HG03025 (cell line): ENCODE results near the gene NEURL4.
"Not testable (repeated sequence)": the region's sequence is repeated elsewhere in the genome, so short reads cannot be mapped to it uniquely, and the experiment has no call there.

Source experiments
- ATAC-seq: cut with Tn5 transposase; IDR thresholded peaks from one replicate; pipeline ENCODE4 v1.9.1; 2021; ENCODE audit warnings: mild to moderate bottlenecking, moderate library complexity; ENCODE audit not compliant: unreplicated experiment, low FRiP score

NEURL4 gene

DNA sequence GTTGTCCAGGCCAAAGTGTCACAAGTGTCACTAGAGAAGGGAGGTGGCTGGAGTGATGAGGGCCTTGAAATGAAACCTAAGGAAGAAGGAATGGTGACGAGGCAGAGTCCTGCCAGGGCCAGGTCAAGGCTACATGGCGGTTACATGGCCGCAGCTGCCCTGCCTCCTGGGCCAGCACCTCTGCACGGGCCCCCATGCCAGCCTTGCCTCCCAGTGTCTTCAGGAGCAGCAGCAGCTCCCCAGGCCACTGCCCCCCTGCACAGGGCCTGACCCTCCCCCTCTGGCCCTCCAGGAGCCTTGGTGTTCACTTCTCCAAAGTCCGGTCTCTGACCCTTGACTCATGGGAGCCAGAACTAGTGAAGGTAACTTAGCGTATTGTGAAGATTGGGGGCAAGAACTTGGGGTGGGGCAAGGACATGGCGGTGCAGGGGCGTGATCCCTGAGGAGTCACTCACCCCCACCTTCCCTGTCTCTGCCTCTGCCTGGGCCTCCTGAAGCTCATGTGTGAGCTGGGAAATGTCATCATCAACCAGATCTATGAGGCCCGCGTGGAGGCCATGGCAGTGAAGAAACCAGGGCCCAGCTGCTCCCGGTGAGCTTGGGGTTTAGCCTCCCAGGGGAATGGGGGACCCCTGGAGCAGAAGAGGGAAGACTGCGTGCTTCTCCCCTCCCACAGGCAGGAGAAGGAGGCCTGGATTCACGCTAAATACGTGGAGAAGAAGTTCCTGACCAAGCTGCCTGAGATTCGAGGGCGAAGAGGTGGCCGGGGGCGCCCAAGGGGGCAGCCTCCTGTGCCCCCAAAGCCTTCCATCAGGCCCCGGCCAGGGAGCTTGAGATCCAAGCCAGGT, 18.7 kb upstream of the NEURL4 start:
- ATAC-seq: no peak

DNA sequence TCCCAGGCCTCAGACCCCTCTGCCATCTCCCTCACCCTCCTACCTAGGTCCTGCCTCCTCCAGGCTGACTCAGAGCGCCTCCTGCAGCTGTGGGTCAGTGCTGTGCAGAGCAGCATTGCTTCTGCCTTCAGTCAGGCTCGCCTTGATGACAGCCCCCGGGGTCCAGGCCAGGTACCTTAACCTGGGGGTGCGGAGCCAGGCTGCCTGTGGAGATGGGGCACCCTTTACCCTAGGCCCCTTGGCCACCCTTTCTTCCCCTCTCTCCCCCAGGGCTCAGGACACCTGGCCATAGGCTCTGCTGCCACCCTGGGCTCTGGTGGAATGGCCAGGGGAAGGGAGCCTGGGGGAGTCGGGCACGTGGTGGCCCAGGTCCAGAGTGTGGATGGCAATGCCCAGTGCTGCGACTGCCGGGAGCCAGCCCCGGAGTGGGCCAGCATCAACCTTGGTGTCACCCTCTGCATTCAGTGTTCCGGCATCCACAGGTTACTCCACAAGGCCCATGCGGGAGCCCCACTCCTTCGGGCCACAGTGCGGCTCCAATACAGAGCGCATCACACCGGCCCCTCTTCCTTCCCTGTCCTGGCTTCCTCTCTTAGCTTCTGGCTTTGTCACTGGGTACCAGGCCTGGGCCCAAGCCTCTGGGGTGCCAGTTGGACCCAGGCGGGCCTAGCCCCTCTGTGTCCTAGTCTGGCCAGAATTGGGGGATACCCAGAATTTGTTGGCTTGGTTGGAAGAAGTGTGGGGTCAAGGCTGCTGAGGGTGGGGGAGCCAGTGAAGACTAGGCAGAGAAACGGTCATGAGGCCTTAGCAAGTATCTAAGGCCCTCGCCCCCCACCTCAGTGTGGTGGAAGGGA, 17.9 kb upstream of the NEURL4 start:
- no peak for ATAC-seq

DNA sequence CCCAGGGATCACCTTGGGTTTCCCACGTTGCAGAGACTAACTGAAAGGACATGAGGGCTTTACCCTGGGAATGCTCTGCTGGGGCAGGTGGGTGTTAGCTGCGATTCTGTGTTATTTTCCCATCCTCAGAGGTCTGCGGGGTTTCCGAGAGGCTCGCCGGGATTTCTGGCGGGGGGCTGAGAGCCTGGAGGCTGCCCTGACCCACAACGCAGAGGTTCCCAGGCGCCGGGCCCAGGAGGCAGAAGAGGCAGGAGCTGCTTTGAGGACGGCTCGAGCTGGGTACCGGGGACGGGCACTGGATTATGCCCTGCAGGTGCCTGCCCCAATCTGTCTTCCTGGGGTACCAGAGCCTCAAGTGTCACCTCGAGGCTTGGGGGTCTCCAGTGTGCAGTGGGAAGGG, 14.1 kb upstream of the NEURL4 start:
- no peak for ATAC-seq

DNA sequence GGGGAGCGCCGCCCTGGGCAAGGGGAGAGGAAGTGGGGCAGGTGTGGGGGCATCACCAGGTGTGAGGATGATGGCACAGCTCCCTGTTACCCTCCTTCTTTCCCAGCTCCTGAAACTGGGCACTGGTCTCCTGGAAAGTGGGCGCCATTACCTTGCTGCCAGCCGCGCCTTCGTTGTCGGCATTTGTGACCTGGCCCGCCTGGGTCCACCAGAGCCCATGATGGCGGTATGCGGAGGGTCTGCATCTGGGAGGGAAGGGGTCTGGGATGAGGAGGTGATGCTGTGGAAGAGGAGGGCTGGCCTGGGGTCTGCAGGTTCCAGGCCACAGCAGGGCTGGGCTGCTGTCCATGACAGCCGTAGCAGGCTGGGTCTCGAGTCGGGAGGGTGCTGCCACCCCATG, 12.7 kb upstream of the NEURL4 start:
- no peak for ATAC-seq

DNA sequence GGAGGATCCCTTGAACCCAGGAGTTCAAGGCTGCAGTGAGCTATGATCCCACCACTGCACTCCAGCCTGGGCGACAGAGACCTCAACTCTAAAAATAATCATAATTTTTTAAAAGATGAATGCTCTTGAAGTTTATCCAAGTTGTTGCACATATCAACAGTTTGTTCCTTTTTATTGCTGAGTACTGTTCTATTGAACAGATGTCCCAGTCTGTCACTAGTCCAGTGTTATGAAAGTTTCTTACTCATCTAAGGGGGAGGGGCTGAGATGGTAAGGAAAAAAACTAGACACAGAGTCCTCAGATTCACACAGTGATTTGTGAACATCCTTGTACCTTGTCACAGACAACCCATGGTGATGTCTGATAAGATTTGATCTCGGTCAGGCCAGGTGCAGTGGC, 11.0 kb upstream of the NEURL4 start:
- no peak for ATAC-seq

DNA sequence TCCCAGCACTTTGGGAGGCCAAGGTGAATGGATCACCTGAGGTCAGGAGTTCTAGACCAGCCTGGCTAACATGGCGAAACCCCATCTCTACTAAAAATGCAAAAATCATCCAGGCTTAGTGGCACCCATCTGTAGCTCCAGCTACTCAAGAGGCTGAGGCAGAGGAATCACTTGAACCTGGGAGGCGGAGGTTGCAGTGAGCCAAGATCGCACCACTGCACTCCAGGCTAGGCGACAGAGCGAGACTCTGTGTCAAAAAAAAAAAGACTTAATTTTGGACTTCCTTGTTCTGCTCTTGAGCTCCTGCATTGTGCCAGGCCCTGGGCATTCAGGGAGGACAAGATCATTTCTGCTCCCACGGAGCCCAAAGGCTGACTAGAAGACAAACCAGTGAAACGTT, 8.5 kb upstream of the NEURL4 start:
- not testable (repeated sequence) for ATAC-seq

DNA sequence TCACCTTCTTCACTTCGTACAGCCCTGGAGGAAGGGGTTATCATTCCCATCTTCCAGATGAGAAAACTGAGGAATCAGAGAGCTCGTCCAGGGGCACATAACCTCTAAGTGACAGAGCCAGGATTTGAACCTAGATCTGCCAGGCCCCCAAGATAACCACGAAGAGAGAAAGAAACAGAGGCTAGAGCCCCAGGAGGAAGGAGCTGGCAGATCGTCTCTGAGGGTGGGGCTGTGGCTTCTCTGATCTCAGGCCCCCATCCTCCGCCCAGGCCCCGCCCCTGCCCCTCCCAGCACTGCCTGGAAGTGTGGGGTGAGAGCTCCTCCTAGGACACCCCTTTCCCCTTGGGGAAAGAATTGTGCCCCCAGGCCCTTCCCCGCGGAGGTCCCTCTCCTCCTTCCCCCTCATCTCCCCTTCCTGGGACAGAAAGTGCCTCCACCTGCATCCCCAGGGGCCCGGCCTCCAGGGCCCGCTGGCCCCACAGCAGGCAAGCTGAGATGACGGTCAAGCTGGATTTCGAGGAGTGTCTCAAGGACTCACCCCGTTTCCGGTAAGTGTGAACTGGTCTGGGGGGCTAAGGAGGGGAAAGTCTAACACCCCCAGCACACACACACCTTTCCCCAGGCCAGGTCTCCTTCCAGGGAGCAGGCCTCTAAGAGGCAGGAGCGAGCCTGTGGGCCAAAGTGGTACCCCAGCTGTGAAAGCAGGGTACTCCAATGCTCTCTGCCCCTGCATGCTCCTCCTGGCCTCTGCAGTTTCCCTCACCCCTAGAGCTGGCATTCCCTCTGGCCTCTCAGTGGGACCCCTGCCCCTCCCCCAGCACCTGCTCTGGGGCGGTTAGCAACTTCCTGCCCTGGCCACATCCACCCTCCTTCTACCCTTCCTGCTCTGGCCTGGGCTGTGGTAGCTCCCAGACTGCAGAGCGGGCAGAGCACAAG, 7.4 kb upstream of the NEURL4 start, which contains the start of gene ACAP1:
ACAP1 (plus strand) TSS at position 290 of the 936 bp plus-strand sequence; CDS start at position 496, 206 bp downstream.
- no peak for ATAC-seq

DNA sequence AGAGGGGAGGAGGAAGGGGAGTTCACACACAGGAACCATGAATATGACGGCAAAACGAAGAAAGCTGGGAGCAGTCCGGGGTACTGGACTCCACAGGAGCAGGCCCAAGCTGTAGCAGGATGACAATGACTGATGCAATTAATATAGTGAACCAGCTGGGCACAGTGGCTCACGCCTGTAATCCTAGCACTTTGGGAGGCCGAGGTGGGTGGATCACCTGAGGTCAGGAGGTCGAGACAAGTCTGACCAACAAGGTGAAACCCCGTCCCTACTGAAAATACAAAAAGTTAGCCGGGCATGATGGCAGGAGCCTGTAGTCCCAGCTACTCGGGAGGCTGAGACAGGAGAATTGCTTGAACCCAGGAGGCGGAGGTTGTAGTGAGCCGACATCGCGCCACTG, 6.6 kb upstream of the NEURL4 start:
- ATAC-seq: not testable (repeated sequence)

DNA sequence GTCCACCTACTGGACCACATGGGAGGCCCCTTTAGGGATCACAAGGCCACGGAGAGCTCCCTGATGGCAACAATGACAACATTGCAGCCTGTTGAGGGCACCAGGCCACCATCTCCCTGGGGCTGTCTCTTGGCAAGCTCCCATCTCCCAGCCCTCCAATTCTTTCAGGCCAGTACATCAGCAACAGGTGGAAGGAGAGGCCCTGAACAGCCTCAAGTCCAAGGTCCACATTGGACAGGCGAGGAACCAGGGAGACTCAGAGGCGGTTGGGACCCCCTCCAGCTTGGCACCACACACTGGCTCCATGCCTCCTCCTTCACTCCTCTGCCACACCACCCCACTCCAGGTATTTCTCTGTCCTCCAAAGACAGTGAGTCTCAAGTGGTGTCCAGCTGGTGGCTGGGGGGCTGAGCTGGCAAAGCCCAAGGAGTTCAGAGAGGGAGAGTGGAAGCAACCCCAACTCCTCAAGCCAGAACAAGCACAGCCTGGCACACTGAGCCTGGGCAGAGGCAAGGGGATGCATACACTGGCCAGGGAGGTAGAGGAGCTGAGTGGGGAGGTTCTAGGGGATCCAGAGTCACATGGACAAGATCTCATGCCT, 5.9 kb upstream of the NEURL4 start:
- no peak for ATAC-seq

DNA sequence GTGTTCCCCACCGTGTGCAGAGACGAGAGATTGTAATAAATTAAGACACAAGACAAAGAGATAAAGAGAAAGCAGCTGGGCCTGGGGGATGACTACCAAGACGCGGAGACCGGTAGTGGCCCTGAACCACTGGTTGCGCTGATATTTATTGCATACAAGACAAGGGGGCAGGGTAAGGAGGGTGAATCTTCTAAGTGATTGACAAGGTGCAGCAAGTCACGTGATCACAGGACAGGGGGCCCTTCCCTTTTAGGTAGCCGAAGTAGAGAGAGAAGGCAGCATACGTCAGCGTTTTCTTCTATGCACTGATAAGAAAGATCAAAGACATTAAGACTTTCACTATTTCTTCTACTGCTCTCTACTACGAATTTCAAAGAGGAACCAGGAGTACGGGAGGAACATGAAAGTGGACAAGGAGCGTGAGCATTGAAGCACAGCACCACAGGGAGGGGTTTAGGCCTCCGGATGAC, 3.5 kb upstream of the NEURL4 start:
- not testable (repeated sequence) for ATAC-seq

DNA sequence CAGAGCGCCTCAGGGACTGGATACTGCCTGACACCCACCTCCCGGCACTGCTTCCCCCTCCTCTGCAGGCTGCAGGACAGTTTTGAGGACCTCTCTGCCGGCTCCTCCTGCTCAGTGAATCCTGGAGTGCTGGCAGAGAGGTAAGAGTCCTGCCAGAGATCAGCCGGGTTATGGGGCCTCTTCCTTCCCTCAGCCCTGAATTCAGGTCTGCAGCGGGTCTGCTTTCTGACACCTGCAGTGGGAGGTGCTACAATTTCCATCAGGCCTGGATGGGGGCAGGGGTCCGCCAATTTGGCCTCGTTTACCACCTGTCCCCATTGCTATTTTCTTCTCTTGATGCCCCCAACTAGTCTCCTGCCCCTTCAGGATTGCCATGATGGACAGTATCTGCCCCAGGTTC, 3.0 kb upstream of the NEURL4 start:
- no peak for ATAC-seq

DNA sequence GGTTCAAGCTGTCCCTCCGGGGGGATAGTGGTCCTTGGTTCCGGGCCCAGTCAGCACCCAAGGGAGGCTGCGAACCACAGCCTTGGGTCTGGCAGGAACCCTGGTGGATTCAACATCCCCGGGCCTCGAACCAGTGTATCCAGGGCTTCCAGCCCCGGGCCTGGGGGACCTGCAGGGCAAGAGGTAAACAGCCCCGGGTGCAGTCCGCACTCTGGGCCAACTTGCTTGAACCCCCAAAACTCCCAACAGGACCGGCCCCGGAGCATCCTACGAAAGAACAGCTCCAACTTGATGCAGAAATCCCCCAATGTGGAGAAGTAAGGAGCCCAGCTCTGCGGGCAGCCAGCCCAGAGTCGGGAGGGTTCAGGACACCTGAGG, 1.5 kb upstream of the NEURL4 start:
- no peak for ATAC-seq

DNA sequence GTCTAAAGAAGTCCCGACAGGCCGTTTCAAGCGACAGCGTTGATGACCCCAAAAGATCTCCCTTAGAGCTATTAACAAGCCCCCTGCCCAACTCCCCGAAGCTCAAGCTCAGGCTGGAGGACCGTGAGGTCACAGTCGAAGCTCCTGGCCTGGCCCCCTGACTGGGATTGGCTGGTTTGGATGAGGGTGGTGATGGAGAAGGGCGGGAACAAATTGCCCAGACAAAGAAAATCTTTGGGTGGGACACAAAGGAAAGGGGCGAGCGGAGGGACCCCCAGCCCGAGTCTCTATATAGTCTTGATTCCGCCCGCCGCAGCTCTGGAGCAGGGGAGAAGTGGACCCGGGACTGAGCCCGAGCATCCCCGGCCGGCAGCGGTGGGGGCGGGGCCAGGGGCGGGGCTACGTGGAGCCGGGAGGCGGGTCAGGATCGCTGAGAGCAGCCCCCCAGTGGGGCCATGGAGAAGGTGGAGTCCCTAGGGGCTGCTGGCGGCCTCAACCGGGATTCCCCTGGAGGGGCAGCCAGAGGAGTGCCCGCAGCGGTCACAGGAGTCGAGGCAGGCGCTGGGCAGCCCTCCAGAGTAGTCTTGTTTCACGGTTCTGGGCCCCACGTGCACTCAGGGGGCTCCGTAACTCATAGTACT, 982 bp upstream of the NEURL4 start:
- ATAC-seq: peak; percentile 32

DNA sequence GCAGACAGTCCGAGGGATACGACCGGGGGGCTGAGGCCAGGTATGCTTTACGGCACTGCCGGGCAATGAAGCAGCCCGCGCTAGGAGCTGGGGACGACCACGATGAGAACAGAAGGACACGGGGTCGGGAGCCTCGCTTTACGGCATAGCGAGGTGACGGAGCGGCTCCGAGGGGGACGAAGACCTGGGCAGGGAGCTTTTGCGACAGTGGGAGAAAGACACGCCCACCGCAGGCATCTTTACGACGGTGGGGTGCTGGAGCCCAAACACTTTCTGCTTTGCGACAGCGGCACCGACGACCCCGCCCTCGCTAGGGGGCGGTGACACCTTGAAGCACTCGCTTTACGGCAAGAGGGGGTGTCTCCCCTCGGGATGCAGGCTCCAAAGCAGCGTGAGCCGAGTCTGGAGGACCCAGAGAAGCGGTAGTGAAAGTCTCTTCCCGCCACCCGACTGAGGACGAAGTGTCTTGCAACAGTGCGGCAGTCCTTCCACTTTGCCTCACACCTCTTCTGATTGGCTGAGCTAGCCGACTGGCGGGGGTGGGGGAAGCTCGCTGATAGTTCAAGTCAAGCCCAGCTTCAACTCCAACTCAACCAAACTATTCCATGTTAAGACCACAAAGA, 350 bp upstream of the NEURL4 start:
- ATAC-seq: peak; percentile 49

DNA sequence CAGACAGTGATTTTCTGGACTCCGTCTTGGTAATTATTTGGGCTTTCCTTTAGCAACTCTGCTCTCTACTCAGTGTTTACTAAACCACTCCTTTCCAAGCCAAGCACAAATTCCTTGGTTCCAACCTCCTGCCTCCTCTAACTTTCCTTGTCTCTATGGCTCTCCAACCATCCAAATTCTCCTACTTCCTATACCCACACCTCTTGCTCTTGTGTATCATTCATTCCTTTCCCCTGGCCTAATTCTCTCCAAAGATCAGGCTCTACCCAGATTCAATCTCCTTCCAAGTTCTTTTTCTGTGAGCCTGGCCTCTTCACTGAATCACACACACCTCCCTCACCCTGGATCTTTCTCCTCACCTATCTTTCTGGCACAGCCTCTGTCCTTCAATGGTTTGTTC, 1.1 kb downstream of the NEURL4 start:
- ATAC-seq: no peak

DNA sequence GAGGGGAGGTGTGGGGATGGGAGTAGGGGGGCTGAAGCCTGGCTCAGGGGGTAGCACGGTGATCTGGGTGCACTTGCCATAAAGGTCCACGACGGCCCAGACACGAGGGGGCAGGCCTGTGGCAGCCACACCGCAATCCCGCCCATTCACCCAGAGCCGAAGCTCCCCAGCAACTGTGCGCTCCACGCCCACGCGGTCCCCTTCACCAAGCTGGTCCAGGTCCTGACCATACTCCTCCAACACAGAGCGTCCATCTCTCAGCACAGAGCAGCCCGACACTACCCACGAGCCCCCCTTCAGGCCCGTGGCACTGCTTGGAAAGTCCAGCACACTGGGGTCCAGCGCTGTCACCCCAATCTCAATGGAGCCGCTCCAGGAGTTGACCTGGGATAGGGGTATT, 1.6 kb downstream of the NEURL4 start:
- no peak for ATAC-seq

DNA sequence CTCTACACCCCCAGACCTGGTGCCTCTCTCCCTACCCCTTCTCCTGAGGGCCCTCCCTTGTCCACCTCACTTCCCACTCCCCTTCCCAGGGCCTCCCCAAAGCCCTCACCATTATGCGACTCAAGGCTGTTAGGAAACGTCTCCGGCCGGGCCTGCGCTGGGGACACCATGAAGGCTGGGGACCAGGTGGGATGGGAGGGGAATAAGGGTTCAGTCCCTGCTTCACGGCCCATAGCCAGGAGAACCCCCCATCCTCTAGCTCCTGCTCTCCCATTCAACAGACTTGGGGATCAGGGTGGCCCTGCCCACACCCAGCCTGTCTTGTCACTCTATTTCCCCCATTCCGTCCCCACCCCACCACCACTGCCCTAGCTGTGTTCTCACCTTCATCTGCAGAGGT, 2.1 kb downstream of the NEURL4 start:
- no peak for ATAC-seq

DNA sequence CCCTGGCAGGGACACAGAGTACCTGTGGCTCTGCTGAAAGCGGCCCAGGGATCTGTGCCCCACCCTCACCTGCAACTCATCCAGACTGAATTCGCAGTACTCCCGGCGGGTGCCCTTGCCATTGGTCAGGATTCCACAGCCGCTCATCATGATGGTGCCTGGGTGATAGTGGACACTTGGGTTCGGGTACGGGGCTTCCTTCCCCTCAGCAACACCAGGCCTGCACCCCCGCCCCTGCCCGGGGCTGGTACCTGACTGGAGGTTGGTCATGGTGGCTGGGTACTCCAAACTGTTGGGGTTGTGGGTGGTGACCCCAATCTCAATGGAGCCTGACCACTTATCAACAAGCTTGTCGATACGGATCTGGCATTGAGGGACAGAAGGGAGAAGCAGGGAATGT, 2.9 kb downstream of the NEURL4 start:
- ATAC-seq: no peak

DNA sequence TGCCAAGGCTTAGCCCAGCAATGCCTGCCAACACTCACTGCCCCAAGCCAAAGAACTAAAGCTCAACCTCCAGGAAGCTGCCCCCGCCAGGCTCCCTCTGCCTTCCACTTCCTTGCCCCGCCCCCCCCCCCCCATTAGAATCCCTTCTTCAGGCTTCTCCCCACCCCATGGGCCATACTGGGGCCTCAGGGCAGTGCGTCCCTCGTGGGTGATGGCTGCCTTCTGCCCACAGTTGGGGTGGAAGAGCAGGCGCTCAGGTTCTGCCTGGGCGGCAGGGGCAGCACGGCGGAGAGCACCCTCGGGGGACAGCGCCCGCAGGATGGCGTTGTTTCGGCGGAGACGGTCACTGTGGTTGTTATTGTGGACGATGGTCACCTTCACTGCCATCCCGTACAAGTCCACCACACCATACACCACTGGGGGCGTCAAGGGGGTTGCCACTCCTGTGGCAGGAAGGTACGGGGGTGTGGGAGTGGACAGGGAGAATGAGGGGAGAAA, 4.1 kb downstream of the NEURL4 start:
- no peak for ATAC-seq
